ENCODE data around the gene CHD6.

Gene CHD6

GRCh38 chr20:41501376-41501775 is 116.8 kb downstream of the CHD6 start:
- TF ChIP-seq CTCF (IDR thresholded peaks at IDR 0.05; ENCODE audit: borderline replicate concordance, control extremely low read depth, extremely low read depth, insufficient read depth, missing control alignments): no peak
- DNase-seq (ENCODE audit: low spot score): no peak
- in situ Hi-C loops (cut with MboI; ENCODE audit: low sequenced_read_pairs, unreplicated experiment): no loop called here

GRCh38 chr20:41499961-41500725 is 118.0 kb downstream of the CHD6 start:
- in situ Hi-C loops (cut with MboI; ENCODE audit: low sequenced_read_pairs, unreplicated experiment): no loop called here
- TF ChIP-seq CTCF (IDR thresholded peaks at IDR 0.05; ENCODE audit: borderline replicate concordance, control extremely low read depth, extremely low read depth, insufficient read depth, missing control alignments): no peak
- DNase-seq (ENCODE audit: low spot score): no peak

DNA sequence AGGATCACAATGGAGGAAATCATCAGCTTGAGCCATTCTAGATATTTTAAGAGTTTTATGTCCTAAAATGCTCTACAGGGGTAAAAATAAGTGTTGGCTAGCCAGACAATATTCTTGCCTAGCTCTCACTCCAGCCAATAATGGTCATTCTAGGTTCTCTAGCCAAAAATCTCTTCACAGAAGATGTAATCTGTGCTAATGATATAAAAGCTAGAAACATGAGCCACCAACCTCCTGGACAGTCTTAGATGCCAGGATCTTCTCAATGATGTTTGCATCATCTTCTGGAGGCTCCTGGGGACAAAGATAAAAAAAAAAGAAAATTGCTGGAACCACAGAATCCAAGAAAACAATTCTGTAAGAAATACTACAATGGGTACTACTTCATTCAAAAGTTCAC is 119.1 kb downstream of the CHD6 start:
- TF ChIP-seq CTCF (IDR thresholded peaks at IDR 0.05; ENCODE audit: borderline replicate concordance, control extremely low read depth, extremely low read depth, insufficient read depth, missing control alignments): no peak
- no peak for DNase-seq (ENCODE audit: low spot score)
- in situ Hi-C loops (cut with MboI; ENCODE audit: low sequenced_read_pairs, unreplicated experiment): no loop called here

- DNase-seq (ENCODE audit: low spot score): no peak
- in situ Hi-C loops (cut with MboI; ENCODE audit: low sequenced_read_pairs, unreplicated experiment): no loop called here
- TF ChIP-seq CTCF (IDR thresholded peaks at IDR 0.05; ENCODE audit: borderline replicate concordance, control extremely low read depth, extremely low read depth, insufficient read depth, missing control alignments): no peak
These were observed 120.8 kb downstream of the CHD6 start for GRCh38 chr20:41497186-41497895.

- TF ChIP-seq CTCF (IDR thresholded peaks at IDR 0.05; ENCODE audit: borderline replicate concordance, control extremely low read depth, extremely low read depth, insufficient read depth, missing control alignments): no peak
- in situ Hi-C loops (cut with MboI; ENCODE audit: low sequenced_read_pairs, unreplicated experiment): no loop called here
- no peak for DNase-seq (ENCODE audit: low spot score)
These were observed 123.7 kb downstream of the CHD6 start for GRCh38 chr20:41494451-41494850.

GRCh38 chr20:41483553-41483930 is 134.6 kb downstream of the CHD6 start:
- no peak for TF ChIP-seq CTCF (IDR thresholded peaks at IDR 0.05; ENCODE audit: borderline replicate concordance, control extremely low read depth, extremely low read depth, insufficient read depth, missing control alignments)
- in situ Hi-C loops (cut with MboI; ENCODE audit: low sequenced_read_pairs, unreplicated experiment): no loop called here
- DNase-seq (ENCODE audit: low spot score): no peak

Measured in GM13976 (cell line).